GM12878 (cell line): ENCODE measurements around the gene PRSS36. TPM values are rescaled to one million over a fixed set of nuclear protein-coding genes. Genes with fewer than 3 reads are reported as not detected.
A peak's percentile ranks its signal among the peaks of the same experiment; 100 is the strongest.

Experiments used
- ASH2L ChIP-seq: fragments of 300-600, 200-600 bp; sonication (generic); IDR thresholded peaks from 2 replicates; pipeline ENCODE4 v1.6.1; 2017; ENCODE audit warnings: low read depth, mild to moderate bottlenecking, borderline replicate concordance
- ATF7 ChIP-seq: fragments of 450-650 bp; IDR thresholded peaks from 2 replicates; pipeline ENCODE4 v1.6.1; 2016; ENCODE audit warnings: low read depth, mild to moderate bottlenecking
- BCL11A ChIP-seq: IDR thresholded peaks from 2 replicates; pipeline ENCODE4 v1.6.1; 2011; ENCODE audit warnings: low read depth, low read length
- CEBPB ChIP-seq, 2 experiments: fragments of 150-350 bp in 1 of 2; IDR thresholded peaks; 2 replicates each; pipeline ENCODE4 v1.6.1; 2012 to 2014; ENCODE audit warnings: low read depth in 2 of 2, low read length in 2 of 2, borderline replicate concordance in 1 of 2, inconsistent platforms in 1 of 2
- CHD1 ChIP-seq: IDR thresholded peaks from 2 replicates; pipeline ENCODE4 v1.6.1; 2012; ENCODE audit warnings: low read depth, low read length, improper control_type of control experiment
- MYB ChIP-seq: fragments of 150-350 bp; IDR thresholded peaks from 2 replicates; pipeline ENCODE4 v1.6.1; 2014; ENCODE audit warnings: mild to moderate bottlenecking, low read depth, low read length, borderline replicate concordance
- MYC ChIP-seq: IDR thresholded peaks from 2 replicates; pipeline ENCODE4 v1.6.1; 2011; ENCODE audit warnings: mild to moderate bottlenecking, low read length, moderate library complexity, inconsistent platforms; ENCODE audit not compliant: insufficient read depth, insufficient replicate concordance, insufficient read length, severe bottlenecking
- NR2C1 ChIP-seq: fragments of 450-650 bp; IDR thresholded peaks from 2 replicates; pipeline ENCODE4 v1.6.1; 2017; ENCODE audit warnings: antibody characterized with exemption, mild to moderate bottlenecking, moderate library complexity
- SMAD5 ChIP-seq: IDR thresholded peaks from 2 replicates; pipeline ENCODE4 v1.6.1; 2016; ENCODE audit warnings: antibody characterized with exemption, low read depth
- polyA plus RNA-seq, 11 experiments: library from polyadenylated mRNA; depleted of rRNA in 4 of 11; unstranded in 6 of 11; stranded (reverse) in 5 of 11; fragments of >200 nt; fragmentation: Nextera tagmentation in 4 of 11; fragmentation: Illumina TruSeq in 1 of 11; extraction: Ambion mirVana in 4 of 11; extraction: Trizol in 1 of 11; gene quantifications; 1 replicate in 1 of 11; 2 replicates in 10 of 11; pipeline versions ENCODE4 v1.2.1 to v1.2.3, GENCODE V29; 2011 to 2016; ENCODE audit warnings: inconsistent platforms in 2 of 11, missing spikeins in 2 of 11, low read depth in 1 of 11
- total RNA-seq, 4 experiments: library from RNA; depleted of rRNA in 3 of 4; stranded (reverse); fragments of >200 nt in 3 of 4; fragmentation: Illumina TruSeq in 1 of 4; extraction: Trizol in 1 of 4; gene quantifications; 2 replicates each; pipeline versions ENCODE4 v1.2.1 to v1.2.3, GENCODE V29; 2013 to 2021
- TF ChIP-seq, protein P1 (sequence below): fragments of 450-650 bp; IDR thresholded peaks from 2 replicates; pipeline ENCODE4 v1.6.1; 2017; ENCODE audit warnings: mild to moderate bottlenecking, moderate library complexity
- TF ChIP-seq, protein P2 (sequence below): IDR thresholded peaks from 2 replicates; pipeline ENCODE4 v1.6.1; 2012; ENCODE audit warnings: mild to moderate bottlenecking, low read depth, low read length
- TF ChIP-seq, protein P3 (sequence below): IDR thresholded peaks from 2 replicates; pipeline ENCODE4 v1.6.1; 2012; ENCODE audit warnings: improper control_type of control experiment, low read depth, low read length; ENCODE audit not compliant: insufficient replicate concordance
- TF ChIP-seq, protein P4 (sequence below): IDR thresholded peaks from 2 replicates; pipeline ENCODE4 v1.6.1; 2011; ENCODE audit warnings: borderline replicate concordance, low read depth, mild to moderate bottlenecking, moderate library complexity, low read length; ENCODE audit not compliant: insufficient read depth, poor library complexity, severe bottlenecking

The PRSS36 gene
- total and polyA plus RNA-seq, 10 of the 15 experiments (the other 5 are each of a cell fraction or from before 2014, with no cell fraction given): 0.11 to 1.1 (median 0.17) TPM; not detected in 3

DNA sequence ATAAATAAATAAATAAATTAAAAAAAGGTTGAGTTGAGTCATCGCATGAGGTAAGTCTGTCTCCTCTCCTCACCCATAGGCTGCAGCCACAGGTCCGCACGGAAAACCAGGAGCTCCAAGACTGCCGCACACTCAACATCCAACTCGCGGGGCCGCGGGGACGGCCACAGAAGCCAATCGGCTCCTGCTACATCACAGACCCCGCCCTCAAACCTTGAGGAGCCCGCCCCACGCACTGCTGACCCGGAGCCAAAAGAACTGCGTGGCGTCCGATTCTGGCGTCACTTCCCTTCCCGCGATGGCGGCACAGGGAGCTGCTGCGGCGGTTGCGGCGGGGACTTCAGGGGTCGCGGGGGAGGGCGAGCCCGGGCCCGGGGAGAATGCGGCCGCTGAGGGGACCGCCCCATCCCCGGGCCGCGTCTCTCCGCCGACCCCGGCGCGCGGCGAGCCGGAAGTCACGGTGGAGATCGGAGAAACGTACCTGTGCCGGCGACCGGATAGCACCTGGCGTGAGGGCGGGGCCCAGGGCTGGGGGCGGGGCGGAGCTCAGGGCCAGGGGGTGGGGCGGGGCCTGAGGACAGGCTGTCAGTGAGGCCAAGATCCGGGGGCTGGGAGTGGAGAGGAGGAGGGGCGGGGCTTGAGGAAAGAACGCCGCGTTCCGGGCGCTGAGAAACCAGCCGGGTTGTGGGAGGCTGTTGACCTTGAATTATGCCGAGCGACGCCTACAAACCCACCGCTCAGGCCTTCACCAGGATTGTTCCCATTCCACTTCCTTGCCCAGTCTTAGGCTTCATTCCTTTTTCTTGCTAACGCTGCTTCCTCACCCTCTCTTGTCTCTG is 32.3 kb downstream of the PRSS36 start, which contains the start of gene KAT8 (continued):
- TF ChIP-seq, protein P1, sequence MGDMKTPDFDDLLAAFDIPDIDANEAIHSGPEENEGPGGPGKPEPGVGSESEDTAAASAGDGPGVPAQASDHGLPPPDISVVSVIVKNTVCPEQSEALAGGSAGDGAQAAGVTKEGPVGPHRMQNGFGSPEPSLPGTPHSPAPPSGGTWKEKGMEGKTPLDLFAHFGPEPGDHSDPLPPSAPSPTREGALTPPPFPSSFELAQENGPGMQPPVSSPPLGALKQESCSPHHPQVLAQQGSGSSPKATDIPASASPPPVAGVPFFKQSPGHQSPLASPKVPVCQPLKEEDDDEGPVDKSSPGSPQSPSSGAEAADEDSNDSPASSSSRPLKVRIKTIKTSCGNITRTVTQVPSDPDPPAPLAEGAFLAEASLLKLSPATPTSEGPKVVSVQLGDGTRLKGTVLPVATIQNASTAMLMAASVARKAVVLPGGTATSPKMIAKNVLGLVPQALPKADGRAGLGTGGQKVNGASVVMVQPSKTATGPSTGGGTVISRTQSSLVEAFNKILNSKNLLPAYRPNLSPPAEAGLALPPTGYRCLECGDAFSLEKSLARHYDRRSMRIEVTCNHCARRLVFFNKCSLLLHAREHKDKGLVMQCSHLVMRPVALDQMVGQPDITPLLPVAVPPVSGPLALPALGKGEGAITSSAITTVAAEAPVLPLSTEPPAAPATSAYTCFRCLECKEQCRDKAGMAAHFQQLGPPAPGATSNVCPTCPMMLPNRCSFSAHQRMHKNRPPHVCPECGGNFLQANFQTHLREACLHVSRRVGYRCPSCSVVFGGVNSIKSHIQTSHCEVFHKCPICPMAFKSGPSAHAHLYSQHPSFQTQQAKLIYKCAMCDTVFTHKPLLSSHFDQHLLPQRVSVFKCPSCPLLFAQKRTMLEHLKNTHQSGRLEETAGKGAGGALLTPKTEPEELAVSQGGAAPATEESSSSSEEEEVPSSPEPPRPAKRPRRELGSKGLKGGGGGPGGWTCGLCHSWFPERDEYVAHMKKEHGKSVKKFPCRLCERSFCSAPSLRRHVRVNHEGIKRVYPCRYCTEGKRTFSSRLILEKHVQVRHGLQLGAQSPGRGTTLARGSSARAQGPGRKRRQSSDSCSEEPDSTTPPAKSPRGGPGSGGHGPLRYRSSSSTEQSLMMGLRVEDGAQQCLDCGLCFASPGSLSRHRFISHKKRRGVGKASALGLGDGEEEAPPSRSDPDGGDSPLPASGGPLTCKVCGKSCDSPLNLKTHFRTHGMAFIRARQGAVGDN: 0 out of 2 replicates have a peak, but pooled peaks have one; percentile 37
- TF ChIP-seq CEBPB (IDR thresholded peaks at IDR 0.05; ENCODE audit: borderline replicate concordance in 1 of 2, low read depth in 2 of 2, low read length in 2 of 2) (no peak), CHD1 (no peak), MYB (no peak), ASH2L (0 out of 2 replicates have a peak, but pooled peaks have one; percentile 38), SMAD5 (peak; percentile 85), MYC (no peak), BCL11A (no peak), NR2C1 (peak; percentile 99), ATF7 (no peak)
- TF ChIP-seq, protein P2, sequence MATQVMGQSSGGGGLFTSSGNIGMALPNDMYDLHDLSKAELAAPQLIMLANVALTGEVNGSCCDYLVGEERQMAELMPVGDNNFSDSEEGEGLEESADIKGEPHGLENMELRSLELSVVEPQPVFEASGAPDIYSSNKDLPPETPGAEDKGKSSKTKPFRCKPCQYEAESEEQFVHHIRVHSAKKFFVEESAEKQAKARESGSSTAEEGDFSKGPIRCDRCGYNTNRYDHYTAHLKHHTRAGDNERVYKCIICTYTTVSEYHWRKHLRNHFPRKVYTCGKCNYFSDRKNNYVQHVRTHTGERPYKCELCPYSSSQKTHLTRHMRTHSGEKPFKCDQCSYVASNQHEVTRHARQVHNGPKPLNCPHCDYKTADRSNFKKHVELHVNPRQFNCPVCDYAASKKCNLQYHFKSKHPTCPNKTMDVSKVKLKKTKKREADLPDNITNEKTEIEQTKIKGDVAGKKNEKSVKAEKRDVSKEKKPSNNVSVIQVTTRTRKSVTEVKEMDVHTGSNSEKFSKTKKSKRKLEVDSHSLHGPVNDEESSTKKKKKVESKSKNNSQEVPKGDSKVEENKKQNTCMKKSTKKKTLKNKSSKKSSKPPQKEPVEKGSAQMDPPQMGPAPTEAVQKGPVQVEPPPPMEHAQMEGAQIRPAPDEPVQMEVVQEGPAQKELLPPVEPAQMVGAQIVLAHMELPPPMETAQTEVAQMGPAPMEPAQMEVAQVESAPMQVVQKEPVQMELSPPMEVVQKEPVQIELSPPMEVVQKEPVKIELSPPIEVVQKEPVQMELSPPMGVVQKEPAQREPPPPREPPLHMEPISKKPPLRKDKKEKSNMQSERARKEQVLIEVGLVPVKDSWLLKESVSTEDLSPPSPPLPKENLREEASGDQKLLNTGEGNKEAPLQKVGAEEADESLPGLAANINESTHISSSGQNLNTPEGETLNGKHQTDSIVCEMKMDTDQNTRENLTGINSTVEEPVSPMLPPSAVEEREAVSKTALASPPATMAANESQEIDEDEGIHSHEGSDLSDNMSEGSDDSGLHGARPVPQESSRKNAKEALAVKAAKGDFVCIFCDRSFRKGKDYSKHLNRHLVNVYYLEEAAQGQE: 0 out of 2 replicates have a peak, but pooled peaks have one; percentile 24
- TF ChIP-seq, protein P3, sequence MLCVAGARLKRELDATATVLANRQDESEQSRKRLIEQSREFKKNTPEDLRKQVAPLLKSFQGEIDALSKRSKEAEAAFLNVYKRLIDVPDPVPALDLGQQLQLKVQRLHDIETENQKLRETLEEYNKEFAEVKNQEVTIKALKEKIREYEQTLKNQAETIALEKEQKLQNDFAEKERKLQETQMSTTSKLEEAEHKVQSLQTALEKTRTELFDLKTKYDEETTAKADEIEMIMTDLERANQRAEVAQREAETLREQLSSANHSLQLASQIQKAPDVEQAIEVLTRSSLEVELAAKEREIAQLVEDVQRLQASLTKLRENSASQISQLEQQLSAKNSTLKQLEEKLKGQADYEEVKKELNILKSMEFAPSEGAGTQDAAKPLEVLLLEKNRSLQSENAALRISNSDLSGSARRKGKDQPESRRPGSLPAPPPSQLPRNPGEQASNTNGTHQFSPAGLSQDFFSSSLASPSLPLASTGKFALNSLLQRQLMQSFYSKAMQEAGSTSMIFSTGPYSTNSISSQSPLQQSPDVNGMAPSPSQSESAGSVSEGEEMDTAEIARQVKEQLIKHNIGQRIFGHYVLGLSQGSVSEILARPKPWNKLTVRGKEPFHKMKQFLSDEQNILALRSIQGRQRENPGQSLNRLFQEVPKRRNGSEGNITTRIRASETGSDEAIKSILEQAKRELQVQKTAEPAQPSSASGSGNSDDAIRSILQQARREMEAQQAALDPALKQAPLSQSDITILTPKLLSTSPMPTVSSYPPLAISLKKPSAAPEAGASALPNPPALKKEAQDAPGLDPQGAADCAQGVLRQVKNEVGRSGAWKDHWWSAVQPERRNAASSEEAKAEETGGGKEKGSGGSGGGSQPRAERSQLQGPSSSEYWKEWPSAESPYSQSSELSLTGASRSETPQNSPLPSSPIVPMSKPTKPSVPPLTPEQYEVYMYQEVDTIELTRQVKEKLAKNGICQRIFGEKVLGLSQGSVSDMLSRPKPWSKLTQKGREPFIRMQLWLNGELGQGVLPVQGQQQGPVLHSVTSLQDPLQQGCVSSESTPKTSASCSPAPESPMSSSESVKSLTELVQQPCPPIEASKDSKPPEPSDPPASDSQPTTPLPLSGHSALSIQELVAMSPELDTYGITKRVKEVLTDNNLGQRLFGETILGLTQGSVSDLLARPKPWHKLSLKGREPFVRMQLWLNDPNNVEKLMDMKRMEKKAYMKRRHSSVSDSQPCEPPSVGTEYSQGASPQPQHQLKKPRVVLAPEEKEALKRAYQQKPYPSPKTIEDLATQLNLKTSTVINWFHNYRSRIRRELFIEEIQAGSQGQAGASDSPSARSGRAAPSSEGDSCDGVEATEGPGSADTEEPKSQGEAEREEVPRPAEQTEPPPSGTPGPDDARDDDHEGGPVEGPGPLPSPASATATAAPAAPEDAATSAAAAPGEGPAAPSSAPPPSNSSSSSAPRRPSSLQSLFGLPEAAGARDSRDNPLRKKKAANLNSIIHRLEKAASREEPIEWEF: no peak
- TF ChIP-seq, protein P4, sequence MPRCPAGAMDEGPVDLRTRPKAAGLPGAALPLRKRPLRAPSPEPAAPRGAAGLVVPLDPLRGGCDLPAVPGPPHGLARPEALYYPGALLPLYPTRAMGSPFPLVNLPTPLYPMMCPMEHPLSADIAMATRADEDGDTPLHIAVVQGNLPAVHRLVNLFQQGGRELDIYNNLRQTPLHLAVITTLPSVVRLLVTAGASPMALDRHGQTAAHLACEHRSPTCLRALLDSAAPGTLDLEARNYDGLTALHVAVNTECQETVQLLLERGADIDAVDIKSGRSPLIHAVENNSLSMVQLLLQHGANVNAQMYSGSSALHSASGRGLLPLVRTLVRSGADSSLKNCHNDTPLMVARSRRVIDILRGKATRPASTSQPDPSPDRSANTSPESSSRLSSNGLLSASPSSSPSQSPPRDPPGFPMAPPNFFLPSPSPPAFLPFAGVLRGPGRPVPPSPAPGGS: no peak
